Ishikawa (cell line): ENCODE measurements around the gene C2CD2.

Experiments used
- CEBPB ChIP-seq: IDR thresholded peaks from 2 replicates; pipeline ENCODE4 v1.6.1; 2012
- CREB1 ChIP-seq: IDR thresholded peaks from 2 replicates; pipeline ENCODE4 v1.6.1; 2012; ENCODE audit warnings: low read depth
- EGR1 ChIP-seq: IDR thresholded peaks from 2 replicates; pipeline ENCODE4 v1.6.1; 2012
- EP300 ChIP-seq: IDR thresholded peaks from 2 replicates; pipeline ENCODE4 v1.6.1; 2012; ENCODE audit warnings: borderline replicate concordance
- FOXM1 ChIP-seq: IDR thresholded peaks from 2 replicates; pipeline ENCODE4 v1.6.1; 2012; ENCODE audit warnings: low read depth, borderline replicate concordance
- NFIC ChIP-seq: IDR thresholded peaks from 2 replicates; pipeline ENCODE4 v1.6.1; 2012
- RAD21 ChIP-seq: IDR thresholded peaks from 2 replicates; pipeline ENCODE4 v1.6.1; 2012; ENCODE audit warnings: low read depth
- TAF1 ChIP-seq: IDR thresholded peaks from 2 replicates; pipeline ENCODE4 v1.6.1; 2012; ENCODE audit warnings: low read depth, mild to moderate bottlenecking
- TCF12 ChIP-seq: IDR thresholded peaks from 2 replicates; pipeline ENCODE4 v1.6.1; 2012; ENCODE audit warnings: low read depth
- TEAD4 ChIP-seq: IDR thresholded peaks from 2 replicates; pipeline ENCODE4 v1.6.1; 2012
- YY1 ChIP-seq: IDR thresholded peaks from 2 replicates; pipeline ENCODE4 v1.6.1; 2012; ENCODE audit warnings: low read depth
- ZBTB7A ChIP-seq: IDR thresholded peaks from 2 replicates; pipeline ENCODE4 v1.6.1; 2012; ENCODE audit warnings: low read depth
- TF ChIP-seq, protein P1 (sequence below): IDR thresholded peaks from 2 replicates; pipeline ENCODE4 v1.6.1; 2012
- TF ChIP-seq, protein P2 (sequence below): IDR thresholded peaks from 2 replicates; pipeline ENCODE4 v1.6.1; 2012
- TF ChIP-seq, protein P3 (sequence below): IDR thresholded peaks from 2 replicates; pipeline ENCODE4 v1.6.1; 2012; ENCODE audit warnings: low read depth, mild to moderate bottlenecking

The C2CD2 gene

DNA sequence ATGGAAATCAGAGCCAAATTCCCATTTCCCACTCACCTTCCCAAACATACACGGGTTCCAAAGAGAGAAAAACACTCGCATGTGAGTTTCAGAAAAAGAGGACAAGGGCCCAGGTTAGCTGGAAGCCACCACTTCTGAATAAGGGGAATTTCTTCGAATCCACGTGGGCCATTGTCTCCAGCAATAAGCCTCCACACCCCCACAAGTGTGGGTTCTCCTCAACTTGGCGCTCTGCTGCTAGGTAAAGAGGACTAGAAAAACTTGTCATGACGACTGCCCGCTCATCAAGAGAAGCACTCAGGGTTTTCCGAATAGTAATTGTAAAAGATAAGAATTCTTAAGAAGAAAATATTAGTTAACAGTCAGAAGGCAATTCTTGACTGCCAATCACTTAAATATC is 105.3 kb downstream of the C2CD2 start:
- TF ChIP-seq TCF12 (no peak), NFIC (no peak), RAD21 (no peak), TAF1 (no peak), EP300 (no peak), TEAD4 (no peak), ZBTB7A (no peak), CEBPB (no peak), YY1 (no peak), EGR1 (no peak)
- TF ChIP-seq, protein P1, sequence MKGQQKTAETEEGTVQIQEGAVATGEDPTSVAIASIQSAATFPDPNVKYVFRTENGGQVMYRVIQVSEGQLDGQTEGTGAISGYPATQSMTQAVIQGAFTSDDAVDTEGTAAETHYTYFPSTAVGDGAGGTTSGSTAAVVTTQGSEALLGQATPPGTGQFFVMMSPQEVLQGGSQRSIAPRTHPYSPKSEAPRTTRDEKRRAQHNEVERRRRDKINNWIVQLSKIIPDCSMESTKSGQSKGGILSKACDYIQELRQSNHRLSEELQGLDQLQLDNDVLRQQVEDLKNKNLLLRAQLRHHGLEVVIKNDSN = no peak
- TF ChIP-seq, protein P2, sequence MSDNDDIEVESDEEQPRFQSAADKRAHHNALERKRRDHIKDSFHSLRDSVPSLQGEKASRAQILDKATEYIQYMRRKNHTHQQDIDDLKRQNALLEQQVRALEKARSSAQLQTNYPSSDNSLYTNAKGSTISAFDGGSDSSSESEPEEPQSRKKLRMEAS = no peak

DNA sequence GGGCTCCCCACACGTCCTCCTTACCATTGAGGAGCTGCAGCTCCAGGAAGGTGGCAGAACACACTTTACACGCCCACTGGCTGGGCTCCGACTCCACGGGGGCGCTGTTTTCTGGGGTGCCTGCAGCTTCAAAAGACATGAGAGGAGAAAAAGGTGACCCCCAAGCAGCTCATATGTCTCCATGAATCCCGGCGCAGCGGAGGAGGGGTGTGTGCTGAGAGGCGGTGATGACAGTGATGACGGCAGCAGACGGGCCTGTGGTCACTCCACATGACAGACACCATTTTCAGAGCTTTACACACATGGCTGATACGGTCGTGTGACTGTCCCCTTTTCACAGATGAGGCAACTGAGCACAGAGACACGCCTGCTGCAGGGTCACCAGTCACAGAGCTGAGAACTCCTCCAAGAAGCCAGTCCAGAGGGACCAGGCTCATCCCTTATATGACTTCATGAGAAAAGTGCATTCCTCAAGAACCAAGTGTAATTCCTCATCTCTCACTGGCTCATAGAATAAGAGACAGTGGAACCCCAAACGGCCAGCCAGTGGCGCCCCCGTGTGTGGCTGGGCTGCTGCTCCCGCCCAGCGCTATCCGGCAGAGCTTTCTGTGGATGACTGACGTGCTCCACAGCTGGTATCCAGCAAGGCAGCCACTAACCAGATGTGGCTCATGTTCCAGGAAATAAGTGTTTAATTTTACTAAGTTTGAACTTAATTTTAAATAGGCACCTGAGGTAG is 106.6 kb downstream of the C2CD2 start:
- TF ChIP-seq EGR1 = no peak
- no peak for TF ChIP-seq EP300
- no peak for TF ChIP-seq TAF1
- no peak for TF ChIP-seq ZBTB7A
- TF ChIP-seq NFIC = no peak
- TF ChIP-seq FOXM1 = no peak
- no peak for TF ChIP-seq YY1
- no peak for TF ChIP-seq RAD21
- no peak for TF ChIP-seq CEBPB
- TF ChIP-seq, protein P3, sequence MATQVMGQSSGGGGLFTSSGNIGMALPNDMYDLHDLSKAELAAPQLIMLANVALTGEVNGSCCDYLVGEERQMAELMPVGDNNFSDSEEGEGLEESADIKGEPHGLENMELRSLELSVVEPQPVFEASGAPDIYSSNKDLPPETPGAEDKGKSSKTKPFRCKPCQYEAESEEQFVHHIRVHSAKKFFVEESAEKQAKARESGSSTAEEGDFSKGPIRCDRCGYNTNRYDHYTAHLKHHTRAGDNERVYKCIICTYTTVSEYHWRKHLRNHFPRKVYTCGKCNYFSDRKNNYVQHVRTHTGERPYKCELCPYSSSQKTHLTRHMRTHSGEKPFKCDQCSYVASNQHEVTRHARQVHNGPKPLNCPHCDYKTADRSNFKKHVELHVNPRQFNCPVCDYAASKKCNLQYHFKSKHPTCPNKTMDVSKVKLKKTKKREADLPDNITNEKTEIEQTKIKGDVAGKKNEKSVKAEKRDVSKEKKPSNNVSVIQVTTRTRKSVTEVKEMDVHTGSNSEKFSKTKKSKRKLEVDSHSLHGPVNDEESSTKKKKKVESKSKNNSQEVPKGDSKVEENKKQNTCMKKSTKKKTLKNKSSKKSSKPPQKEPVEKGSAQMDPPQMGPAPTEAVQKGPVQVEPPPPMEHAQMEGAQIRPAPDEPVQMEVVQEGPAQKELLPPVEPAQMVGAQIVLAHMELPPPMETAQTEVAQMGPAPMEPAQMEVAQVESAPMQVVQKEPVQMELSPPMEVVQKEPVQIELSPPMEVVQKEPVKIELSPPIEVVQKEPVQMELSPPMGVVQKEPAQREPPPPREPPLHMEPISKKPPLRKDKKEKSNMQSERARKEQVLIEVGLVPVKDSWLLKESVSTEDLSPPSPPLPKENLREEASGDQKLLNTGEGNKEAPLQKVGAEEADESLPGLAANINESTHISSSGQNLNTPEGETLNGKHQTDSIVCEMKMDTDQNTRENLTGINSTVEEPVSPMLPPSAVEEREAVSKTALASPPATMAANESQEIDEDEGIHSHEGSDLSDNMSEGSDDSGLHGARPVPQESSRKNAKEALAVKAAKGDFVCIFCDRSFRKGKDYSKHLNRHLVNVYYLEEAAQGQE = no peak
- TF ChIP-seq TEAD4 = no peak
- TF ChIP-seq, protein P1 = no peak
- TF ChIP-seq CREB1 = no peak
- no peak for TF ChIP-seq TCF12
- TF ChIP-seq, protein P2 = no peak

DNA sequence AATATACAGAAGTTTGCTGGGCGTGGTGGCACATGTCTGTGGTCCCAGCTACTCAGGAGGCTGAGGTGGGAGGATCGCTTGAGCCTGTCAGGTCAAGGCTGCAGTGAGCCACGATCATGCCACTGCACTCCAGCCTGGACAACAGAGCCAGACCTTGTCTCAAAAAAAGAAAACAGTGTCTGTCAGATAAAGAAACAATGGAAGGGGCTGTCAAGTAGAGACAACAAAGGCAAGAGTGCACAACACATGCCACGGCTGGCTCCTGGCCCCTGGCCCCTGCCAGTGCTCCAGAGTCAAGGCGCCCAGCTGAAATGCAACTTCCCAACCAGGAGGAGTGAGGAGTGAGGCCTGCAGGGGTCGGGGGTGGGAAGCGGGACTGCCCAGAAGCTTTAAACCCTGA is 107.3 kb downstream of the C2CD2 start:
- TF ChIP-seq CREB1 = no peak
- TF ChIP-seq TCF12 = no peak
- no peak for TF ChIP-seq YY1
- no peak for TF ChIP-seq TEAD4
- TF ChIP-seq, protein P2 = no peak
- no peak for TF ChIP-seq TAF1
- TF ChIP-seq ZBTB7A = no peak
- TF ChIP-seq RAD21 = no peak
- no peak for TF ChIP-seq NFIC
- no peak for TF ChIP-seq EGR1

DNA sequence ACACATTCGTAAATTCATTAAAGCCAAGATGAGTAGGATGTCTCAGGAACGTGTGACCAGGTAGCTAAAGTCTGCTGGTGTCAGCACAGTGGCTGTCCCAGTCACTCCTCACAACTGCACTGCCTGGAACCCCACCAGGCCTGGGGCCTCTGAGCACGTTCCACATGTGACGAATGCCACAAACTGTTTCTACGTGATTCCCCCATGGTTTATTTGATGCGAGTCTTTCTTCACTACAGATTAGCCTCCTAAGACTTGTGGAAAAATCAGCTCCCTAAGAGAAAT is 107.8 kb downstream of the C2CD2 start:
- TF ChIP-seq EGR1 (no peak), CREB1 (no peak), TEAD4 (no peak), EP300 (no peak), RAD21 (no peak), FOXM1 (no peak), TAF1 (no peak)
- TF ChIP-seq, protein P1 = no peak
- TF ChIP-seq, protein P3 = no peak

DNA sequence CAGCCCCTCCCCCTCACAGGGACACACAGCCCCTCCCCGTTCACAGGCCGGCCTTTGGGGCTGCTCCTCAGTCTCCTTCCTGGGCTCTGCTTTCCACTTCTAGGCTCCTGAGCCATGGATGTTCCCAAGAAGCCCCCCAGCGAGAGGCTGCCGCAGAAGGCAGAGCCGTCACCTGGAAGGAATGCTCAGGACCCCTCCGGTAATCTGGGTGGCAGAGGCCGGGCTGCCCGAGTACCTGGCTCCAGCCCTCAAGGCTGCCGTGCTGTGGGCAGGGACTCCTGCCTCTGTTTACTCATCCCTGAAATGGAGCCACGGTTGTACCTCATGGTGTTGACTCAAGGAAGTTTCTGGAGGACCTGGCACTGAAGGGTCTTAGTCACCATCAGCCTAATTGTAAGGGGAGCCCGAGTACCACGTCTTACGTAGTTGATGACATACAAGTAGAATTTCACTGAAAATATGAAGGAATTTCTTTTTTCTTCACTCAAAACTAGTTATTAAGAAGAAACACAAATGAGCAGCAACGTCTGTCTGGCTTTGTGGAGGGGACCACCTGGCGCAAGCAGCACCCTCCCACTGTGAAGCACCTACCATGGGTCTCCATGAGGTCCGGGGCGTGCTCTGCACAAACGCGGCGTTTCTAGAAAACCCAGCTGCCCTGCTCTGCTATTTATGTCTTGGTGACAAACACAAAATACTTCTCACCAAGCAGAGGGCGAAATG is 108.3 kb downstream of the C2CD2 start:
- TF ChIP-seq NFIC (no peak), TAF1 (no peak)
- TF ChIP-seq, protein P1 = no peak
